Thoracic aorta (tissue), 2 donors: ENCODE results near the gene ELP2. TPM values are rescaled to one million over a fixed set of nuclear protein-coding genes. Genes with fewer than 3 reads are reported as not detected.
"Not testable (repeated sequence)": the region's sequence is repeated elsewhere in the genome, so short reads cannot be mapped to it uniquely, and the experiment has no call there.

Source experiments
- ATAC-seq: fragments of 150-250 bp; one replicate; pipeline ENCODE4 v1.8.0; 2017; ENCODE audit warnings: low read depth; ENCODE audit not compliant: insufficient number of reproducible peaks, low FRiP score
- DNase-seq: peaks from one replicate; pipeline ENCODE4 v3.0.0-alpha.2; 2020; ENCODE audit warnings: low spot score
- H3K27ac ChIP-seq, 2 donors: fragments of 200-600 bp; sonication (generic); 1 replicate in 1 of 2; 2 replicates in 1 of 2; pipeline ENCODE4 v1.5.1; 2016; ENCODE audit warnings: mild to moderate bottlenecking in 2 of 2, moderate library complexity in 2 of 2
- H3K27me3 ChIP-seq: fragments of 200-600 bp; sonication (generic); replicated peaks from 2 replicates; pipeline ENCODE4 v1.6.0; 2016; ENCODE audit warnings: mild to moderate bottlenecking; ENCODE audit not compliant: insufficient read depth
- H3K36me3 ChIP-seq: fragments of 200-600 bp; sonication (generic); one replicate; pipeline ENCODE4 v1.5.1; 2016
- H3K4me1 ChIP-seq, 2 donors: fragments of 200-600 bp; sonication (generic); 1 replicate in 1 of 2; 2 replicates in 1 of 2; pipeline versions ENCODE4 v1.5.1 to v1.6.0; 2016; ENCODE audit warnings: low read depth in 2 of 2, mild to moderate bottlenecking in 1 of 2; ENCODE audit not compliant: control insufficient read depth in 1 of 2
- H3K4me3 ChIP-seq: fragments of 200-600 bp; sonication (generic); 2 replicates; pipeline ENCODE4 v1.5.1; 2016; ENCODE audit warnings: mild to moderate bottlenecking
- H3K9me3 ChIP-seq: fragments of 200-600 bp; sonication (generic); 2 replicates; pipeline ENCODE4 v1.5.1; 2016
- total RNA-seq, 2 donors: library from RNA; depleted of rRNA; stranded (reverse); fragments of >200 nt; gene quantifications; one replicate each; pipeline versions ENCODE4 v1.1.0 to v1.2.3, GENCODE V29; 2016
- TF ChIP-seq, protein P1 (sequence below): fragments of 200-600 bp; sonication (generic); IDR thresholded peaks from one replicate; pipeline ENCODE4 v1.5.1; 2019; ENCODE audit warnings: antibody characterized with exemption

Gene ELP2
- total RNA-seq, 2 donors from 2014 or later: 59.0 to 66.6 TPM

- ATAC-seq (no peak), DNase-seq (no peak)
- Histone ChIP-seq H3K36me3 (no peaks in the 10 kb centered on the region), H3K4me1 (no peaks in the 10 kb centered on the region), H3K4me3 (no peak overlapping the region), H3K9me3 (no peaks in the 10 kb centered on the region), H3K27ac (no peak overlapping the region), H3K27me3 (no peaks in the 10 kb centered on the region)
- TF ChIP-seq, protein P1, sequence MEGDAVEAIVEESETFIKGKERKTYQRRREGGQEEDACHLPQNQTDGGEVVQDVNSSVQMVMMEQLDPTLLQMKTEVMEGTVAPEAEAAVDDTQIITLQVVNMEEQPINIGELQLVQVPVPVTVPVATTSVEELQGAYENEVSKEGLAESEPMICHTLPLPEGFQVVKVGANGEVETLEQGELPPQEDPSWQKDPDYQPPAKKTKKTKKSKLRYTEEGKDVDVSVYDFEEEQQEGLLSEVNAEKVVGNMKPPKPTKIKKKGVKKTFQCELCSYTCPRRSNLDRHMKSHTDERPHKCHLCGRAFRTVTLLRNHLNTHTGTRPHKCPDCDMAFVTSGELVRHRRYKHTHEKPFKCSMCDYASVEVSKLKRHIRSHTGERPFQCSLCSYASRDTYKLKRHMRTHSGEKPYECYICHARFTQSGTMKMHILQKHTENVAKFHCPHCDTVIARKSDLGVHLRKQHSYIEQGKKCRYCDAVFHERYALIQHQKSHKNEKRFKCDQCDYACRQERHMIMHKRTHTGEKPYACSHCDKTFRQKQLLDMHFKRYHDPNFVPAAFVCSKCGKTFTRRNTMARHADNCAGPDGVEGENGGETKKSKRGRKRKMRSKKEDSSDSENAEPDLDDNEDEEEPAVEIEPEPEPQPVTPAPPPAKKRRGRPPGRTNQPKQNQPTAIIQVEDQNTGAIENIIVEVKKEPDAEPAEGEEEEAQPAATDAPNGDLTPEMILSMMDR: no peak
These were observed 41.4 kb upstream of the ELP2 start for GRCh38 chr18:36088256-36088655.

DNA sequence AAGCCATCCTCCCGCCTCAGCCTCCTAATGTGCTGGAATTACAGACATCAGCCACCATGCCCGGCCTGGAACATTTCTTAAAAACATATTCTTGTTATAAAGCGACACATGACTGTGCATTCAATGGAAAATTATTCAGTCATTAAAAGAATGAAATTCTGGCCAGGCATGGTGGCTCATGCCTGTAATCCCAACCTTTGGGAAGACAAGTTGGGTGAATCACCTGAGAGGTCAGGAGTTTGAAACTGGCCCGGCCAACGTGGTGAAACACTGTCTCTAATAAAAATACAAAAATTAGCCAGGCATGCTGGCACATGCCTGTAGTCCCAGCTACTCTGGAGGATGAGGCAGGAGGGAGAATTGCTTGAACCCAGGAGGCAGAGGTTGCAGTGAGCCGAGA is 40.7 kb upstream of the ELP2 start:
- Histone ChIP-seq H3K27me3 (no peaks in the 10 kb centered on the region), H3K4me3 (no peak overlapping the region), H3K9me3 (no peaks in the 10 kb centered on the region), H3K27ac (no peak overlapping the region), H3K4me1 (no peaks in the 10 kb centered on the region), H3K36me3 (no peaks in the 10 kb centered on the region)
- ATAC-seq: no peak
- DNase-seq: no peak
- TF ChIP-seq, protein P1: no peak

GRCh38 chr18:36092116-36092515 is 37.6 kb upstream of the ELP2 start:
- not testable (repeated sequence) for DNase-seq, H3K9me3 ChIP-seq, H3K36me3 ChIP-seq, H3K4me1 ChIP-seq, H3K27ac ChIP-seq, H3K27me3 ChIP-seq, H3K4me3 ChIP-seq, ATAC-seq

DNA sequence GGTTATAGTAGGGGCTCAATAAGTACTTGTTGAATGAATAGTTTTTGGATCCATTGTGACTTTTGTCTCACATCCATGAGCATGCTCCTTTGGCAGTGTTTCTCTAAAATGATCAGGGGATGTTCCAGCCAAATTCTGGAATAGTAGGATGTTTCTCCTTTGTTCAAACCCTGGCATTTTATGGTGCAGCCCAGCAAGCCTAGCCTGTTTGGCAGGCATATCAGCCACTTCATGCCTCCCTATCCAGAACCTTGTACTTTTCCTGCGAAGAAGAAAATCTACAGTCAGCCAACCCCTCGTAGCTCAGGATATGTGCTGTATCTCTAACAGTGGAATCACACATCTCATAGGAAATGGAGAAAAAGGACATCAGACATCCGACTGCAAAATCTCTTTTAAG is 35.3 kb upstream of the ELP2 start:
- Histone ChIP-seq H3K36me3 (no peaks in the 10 kb centered on the region), H3K27ac (no peak overlapping the region), H3K4me1 (no peaks in the 10 kb centered on the region), H3K9me3 (no peaks in the 10 kb centered on the region), H3K4me3 (no peak overlapping the region), H3K27me3 (no peaks in the 10 kb centered on the region)
- ATAC-seq: no peak
- no peak for DNase-seq
- TF ChIP-seq, protein P1: no peak

- ATAC-seq (no peak), DNase-seq (no peak)
- no peak overlapping the region for H3K4me3 ChIP-seq
- H3K27ac ChIP-seq: no peak overlapping the region
- TF ChIP-seq, protein P1: peak; percentile 53
- H3K36me3 ChIP-seq: no peaks in the 10 kb centered on the region
- no peaks in the 10 kb centered on the region for H3K9me3 ChIP-seq
- no peaks in the 10 kb centered on the region for H3K4me1 ChIP-seq
- no peaks in the 10 kb centered on the region for H3K27me3 ChIP-seq
These were observed 33.7 kb upstream of the ELP2 start for GRCh38 chr18:36095936-36096519.

DNA sequence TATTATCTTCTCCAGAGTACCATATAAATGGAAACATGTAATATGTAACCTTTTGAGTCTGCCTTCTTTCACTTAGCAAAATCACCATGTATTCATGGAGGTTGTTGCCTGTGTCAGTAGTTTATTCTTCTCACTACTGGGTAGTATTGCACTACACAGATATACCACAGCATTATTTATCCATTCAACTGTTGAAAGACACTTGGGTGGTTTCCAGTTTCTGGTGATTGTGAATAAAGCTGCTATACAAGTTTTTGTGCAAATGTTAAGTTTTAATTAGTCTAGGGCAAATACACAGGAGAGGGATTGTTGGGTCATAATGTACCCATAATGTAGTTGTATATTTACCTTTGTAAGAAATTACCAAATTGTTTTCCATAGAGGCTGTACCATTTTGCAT is 32.7 kb upstream of the ELP2 start:
- ATAC-seq (no peak), DNase-seq (no peak)
- no peaks in the 10 kb centered on the region for H3K27me3 ChIP-seq
- TF ChIP-seq, protein P1: no peak
- no peak overlapping the region for H3K27ac ChIP-seq
- no peaks in the 10 kb centered on the region for H3K9me3 ChIP-seq
- H3K4me1 ChIP-seq: no peaks in the 10 kb centered on the region
- no peak overlapping the region for H3K4me3 ChIP-seq
- no peaks in the 10 kb centered on the region for H3K36me3 ChIP-seq
